GM19463 (cell line): Measurements from ENCODE around the gene CSTF3.
"Not testable (repeated sequence)": the region's sequence is repeated elsewhere in the genome, so short reads cannot be mapped to it uniquely, and the experiment has no call there.

Experiments used
- ATAC-seq: cut with Tn5 transposase; IDR thresholded peaks from one replicate; pipeline ENCODE4 v1.9.1; 2021; ENCODE audit warnings: mild to moderate bottlenecking, moderate library complexity; ENCODE audit not compliant: unreplicated experiment

CSTF3 gene

GRCh38 chr11:33162831-33163230 is 1.6 kb upstream of the CSTF3 start:
- ATAC-seq: no peak

- ATAC-seq: no peak
Observed at GRCh38 chr11:33160587-33160986, 693 bp downstream of the CSTF3 start.

- ATAC-seq: no peak
Observed at GRCh38 chr11:33160136-33160535, 1.1 kb downstream of the CSTF3 start.

- not testable (repeated sequence) for ATAC-seq
Observed at GRCh38 chr11:33159378-33159867, 1.9 kb downstream of the CSTF3 start.

- no peak for ATAC-seq
Observed at GRCh38 chr11:33158596-33159275, 2.5 kb downstream of the CSTF3 start.

GRCh38 chr11:33157103-33158027 is 3.9 kb downstream of the CSTF3 start:
- ATAC-seq: no peak

GRCh38 chr11:33151399-33151798 is 9.9 kb downstream of the CSTF3 start:
- no peak for ATAC-seq

- no peak for ATAC-seq
Observed at GRCh38 chr11:33147559-33147958, 13.7 kb downstream of the CSTF3 start.

GRCh38 chr11:33135768-33136443 is 25.4 kb downstream of the CSTF3 start:
- no peak for ATAC-seq

- ATAC-seq: no peak
Observed at GRCh38 chr11:33135216-33135615, 26.1 kb downstream of the CSTF3 start.

GRCh38 chr11:33134276-33134675 is 27.0 kb downstream of the CSTF3 start:
- ATAC-seq: no peak

- ATAC-seq: no peak
Observed at GRCh38 chr11:33133761-33134160, 27.5 kb downstream of the CSTF3 start.

GRCh38 chr11:33132510-33132909 is 28.8 kb downstream of the CSTF3 start:
- ATAC-seq: no peak

- no peak for ATAC-seq
Observed at GRCh38 chr11:33128739-33129138, 32.5 kb downstream of the CSTF3 start.

- ATAC-seq: no peak
Observed at GRCh38 chr11:33125611-33126010, 35.7 kb downstream of the CSTF3 start.

GRCh38 chr11:33125025-33125424 is 36.3 kb downstream of the CSTF3 start:
- ATAC-seq: no peak

- ATAC-seq: not testable (repeated sequence)
Observed at GRCh38 chr11:33122696-33123095, 38.6 kb downstream of the CSTF3 start.

- ATAC-seq: no peak
Observed at GRCh38 chr11:33116535-33116934, 44.7 kb downstream of the CSTF3 start.

GRCh38 chr11:33110083-33110482 is 51.2 kb downstream of the CSTF3 start:
- no peak for ATAC-seq

GRCh38 chr11:33109294-33109895 is 51.9 kb downstream of the CSTF3 start:
- no peak for ATAC-seq

- no peak for ATAC-seq
Observed at GRCh38 chr11:33103836-33104235, 57.4 kb downstream of the CSTF3 start.
